PC-3 (cell line): Measurements from ENCODE around the gene YPEL3. TPM values are rescaled to one million over a fixed set of nuclear protein-coding genes. Genes with fewer than 3 reads are reported as not detected.

Experiments
- ATAC-seq: fragments of 200-7000 bp; cut with Tn5 transposase; 2 replicates; pipeline ENCODE4 v1.9.1; 2020; ENCODE audit warnings: mild to moderate bottlenecking, moderate library complexity
- BruUV-seq: library from RNA; stranded (reverse); fragments of 400-500 nt; replicated peaks from 2 replicates; lab custom pipeline; 2021; lab: Mats Ljungman, UMichigan
- CTCF ChIA-PET: fragments of 300-600 bp; sonication (Branson Sonifier 250); formaldehyde crosslinking; loops from one replicate; lab custom pipeline; 2022; ENCODE audit warnings: antibody characterized with exemption; lab: Charles Lee
- POLR2A ChIA-PET: fragments of 300-600 bp; sonication (Branson Sonifier 250); formaldehyde crosslinking; loops from one replicate; lab custom pipeline; 2022; ENCODE audit warnings: antibody characterized with exemption; ENCODE audit not compliant: unreplicated experiment; lab: Charles Lee
- DNase-seq: peaks from one replicate; pipeline ENCODE4 v3.0.0-alpha.2; 2015
- H2AFZ ChIP-seq: fragments of 300-600 bp; sonication (generic); 2 replicates; pipeline ENCODE4 v1.6.0; 2016; ENCODE audit warnings: antibody characterized with exemption, low read length
- H3F3A ChIP-seq: fragments of 300-600 bp; sonication (generic); one replicate; pipeline ENCODE4 v1.6.0; 2017; ENCODE audit warnings: antibody characterized with exemption, low read length, control low read depth, mild to moderate bottlenecking; ENCODE audit not compliant: unreplicated experiment
- H3K27ac ChIP-seq: fragments of 300-600 bp; sonication (generic); 2 replicates; pipeline ENCODE4 v1.5.1; 2016; ENCODE audit warnings: mild to moderate bottlenecking, low read length
- H3K27me3 ChIP-seq: fragments of 300-600 bp; sonication (generic); 2 replicates; pipeline ENCODE4 v1.6.1; 2016; ENCODE audit warnings: low read length, mixed read lengths
- H3K36me3 ChIP-seq: fragments of 300-600 bp; sonication (generic); 2 replicates; pipeline ENCODE4 v1.6.1; 2016; ENCODE audit warnings: low read depth, mixed run types, low read length, mixed read lengths
- H3K4me1 ChIP-seq: fragments of 300-600 bp; sonication (generic); 2 replicates; pipeline ENCODE4 v1.5.1; 2016; ENCODE audit warnings: low read length; ENCODE audit not compliant: insufficient read depth
- H3K4me2 ChIP-seq: fragments of 300-600 bp; sonication (generic); 2 replicates; pipeline ENCODE4 v1.6.0; 2016; ENCODE audit warnings: low read length
- H3K4me3 ChIP-seq: fragments of 300-600 bp; sonication (generic); 2 replicates; pipeline ENCODE4 v1.5.1; 2016; ENCODE audit warnings: mild to moderate bottlenecking, low read length, mixed read lengths
- H3K79me2 ChIP-seq: fragments of 300-600 bp; sonication (generic); 2 replicates; pipeline ENCODE4 v1.6.1; 2017; ENCODE audit warnings: low read length, mixed read lengths
- H3K9ac ChIP-seq: fragments of 300-600 bp; sonication (generic); 2 replicates; pipeline ENCODE4 v1.6.0; 2016; ENCODE audit warnings: mild to moderate bottlenecking, low read length
- H3K9me2 ChIP-seq: fragments of 300-600 bp; sonication (generic); replicated peaks from 2 replicates; pipeline ENCODE4 v1.6.1; 2016; ENCODE audit warnings: mixed run types, low read length, mixed read lengths
- H3K9me3 ChIP-seq: fragments of 300-600 bp; sonication (generic); 2 replicates; pipeline ENCODE4 v1.6.1; 2016; ENCODE audit warnings: low read length, mixed read lengths
- H4K20me1 ChIP-seq: fragments of 300-600 bp; sonication (generic); 2 replicates; pipeline ENCODE4 v1.6.1; 2016; ENCODE audit warnings: low read length, mixed read lengths
- EZH2 ChIP-seq: fragments of 300-600 bp; sonication (generic); IDR thresholded peaks from one replicate; pipeline ENCODE4 v1.6.1; 2017; ENCODE audit warnings: antibody characterized with exemption, mild to moderate bottlenecking, low read length; ENCODE audit not compliant: unreplicated experiment
- EZH2phosphoT487 ChIP-seq: fragments of 300-600 bp; sonication (generic); IDR thresholded peaks from 2 replicates; pipeline ENCODE4 v1.6.1; 2018; ENCODE audit warnings: mild to moderate bottlenecking, antibody characterized with exemption, low read length, borderline replicate concordance
- intact Hi-C: fragments of 100-400 bp; cut with micrococcal nuclease; formaldehyde crosslinking; loops from 2 replicates; pipeline ENCODE4 v1.9.0; 2023
- total RNA-seq: library from RNA; depleted of rRNA; stranded (reverse); fragments of >200 nt; gene quantifications from 2 replicates; pipeline ENCODE4 v1.2.3, GENCODE V29; 2014
- TF ChIP-seq, protein P1 (sequence below): fragments of 300-600 bp; sonication (generic); conservative IDR thresholded peaks from 2 replicates; pipeline ENCODE4 v1.5.1; 2017; ENCODE audit warnings: antibody characterized with exemption, low read depth, mild to moderate bottlenecking, low read length

The YPEL3 gene
- total RNA-seq, 1 experiment from 2014 or later, result 7.7 TPM

GRCh38 chr16:30088832-30089624 lies 7.0 kb downstream of the YPEL3 start:
- no TSS peak for BruUV-seq
- POLR2A ChIA-PET, result no interaction called here
- Histone ChIP-seq H3K9me3 (no peaks in the 10 kb centered on the region), H3K36me3 (no peaks in the 10 kb centered on the region; the same call in 1 of the 2 replicates), H3K27ac (peak overlapping the region; percentile 89), H3K4me3 (no peak overlapping the region), H3K79me2 (no peaks in the 10 kb centered on the region), H3K27me3 (no peaks in the 10 kb centered on the region), H3K9me2 (no peaks in the 10 kb centered on the region), H2AFZ (no peak overlapping the region), H3F3A (peaks cover 8% of the 10 kb centered on the region), H3K4me1 (peaks cover 31% of the 10 kb centered on the region), H4K20me1 (no peaks in the 10 kb centered on the region), H3K9ac (no peak overlapping the region), H3K4me2 (no peak overlapping the region)
- intact Hi-C loops, result no loop called here
- TF ChIP-seq EZH2, result no peak
- TF ChIP-seq, protein P1, sequence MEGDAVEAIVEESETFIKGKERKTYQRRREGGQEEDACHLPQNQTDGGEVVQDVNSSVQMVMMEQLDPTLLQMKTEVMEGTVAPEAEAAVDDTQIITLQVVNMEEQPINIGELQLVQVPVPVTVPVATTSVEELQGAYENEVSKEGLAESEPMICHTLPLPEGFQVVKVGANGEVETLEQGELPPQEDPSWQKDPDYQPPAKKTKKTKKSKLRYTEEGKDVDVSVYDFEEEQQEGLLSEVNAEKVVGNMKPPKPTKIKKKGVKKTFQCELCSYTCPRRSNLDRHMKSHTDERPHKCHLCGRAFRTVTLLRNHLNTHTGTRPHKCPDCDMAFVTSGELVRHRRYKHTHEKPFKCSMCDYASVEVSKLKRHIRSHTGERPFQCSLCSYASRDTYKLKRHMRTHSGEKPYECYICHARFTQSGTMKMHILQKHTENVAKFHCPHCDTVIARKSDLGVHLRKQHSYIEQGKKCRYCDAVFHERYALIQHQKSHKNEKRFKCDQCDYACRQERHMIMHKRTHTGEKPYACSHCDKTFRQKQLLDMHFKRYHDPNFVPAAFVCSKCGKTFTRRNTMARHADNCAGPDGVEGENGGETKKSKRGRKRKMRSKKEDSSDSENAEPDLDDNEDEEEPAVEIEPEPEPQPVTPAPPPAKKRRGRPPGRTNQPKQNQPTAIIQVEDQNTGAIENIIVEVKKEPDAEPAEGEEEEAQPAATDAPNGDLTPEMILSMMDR, result no peak
- no peak for TF ChIP-seq EZH2phosphoT487
- DNase-seq (no peak), ATAC-seq (no peak)
- CTCF ChIA-PET, result interaction anchor here (0.6 kb wide), 1 partner anchor 631 kb away, joined by 8 read pairs; no protein-coding TSS in a partner anchor

DNA sequence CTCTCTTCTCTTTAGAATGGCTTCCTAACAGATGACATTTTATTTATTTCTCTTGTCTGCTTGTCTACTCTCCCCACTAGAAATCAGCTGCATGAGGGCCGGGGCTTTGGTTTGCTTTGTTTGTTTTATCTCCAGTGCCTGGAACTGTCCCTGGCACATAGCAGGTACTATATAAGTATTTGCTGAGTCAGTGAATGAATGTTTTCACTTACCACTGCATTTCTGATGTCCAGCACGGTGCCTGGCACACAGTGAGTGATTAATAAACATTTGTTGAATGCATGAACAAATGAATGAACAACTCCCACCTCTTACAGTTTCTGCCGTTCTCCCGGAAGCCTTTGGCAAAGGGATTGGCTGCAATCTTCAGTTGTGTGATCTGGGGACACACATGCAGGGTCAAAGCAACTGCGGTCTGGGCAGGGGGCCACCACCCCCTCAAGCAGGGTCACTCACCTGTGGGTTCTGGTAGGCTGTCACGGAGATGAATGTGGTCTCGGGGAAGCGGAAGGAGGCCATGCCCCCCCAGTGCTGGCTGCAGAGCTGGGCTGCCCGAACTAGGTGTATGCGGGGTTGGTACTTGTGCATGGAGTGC lies 7.7 kb downstream of the YPEL3 start:
- no TSS peak for BruUV-seq
- no peaks in the 10 kb centered on the region for H3K27me3 ChIP-seq
- peaks cover 8% of the 10 kb centered on the region for H3F3A ChIP-seq
- no peaks in the 10 kb centered on the region for H3K9me3 ChIP-seq
- intact Hi-C loops, result no loop called here
- ATAC-seq (no peak), DNase-seq (no peak)
- H4K20me1 ChIP-seq, result no peaks in the 10 kb centered on the region
- ChIA-PET CTCF (no interaction called here), POLR2A (no interaction called here)
- no peak overlapping the region for H3K4me2 ChIP-seq
- H3K36me3 ChIP-seq, result no peaks in the 10 kb centered on the region; the same call in 1 of the 2 replicates
- H3K9ac ChIP-seq, result no peak overlapping the region
- no peaks in the 10 kb centered on the region for H3K79me2 ChIP-seq
- H3K9me2 ChIP-seq, result no peaks in the 10 kb centered on the region
- H3K4me1 ChIP-seq, result peaks cover 31% of the 10 kb centered on the region
- H3K4me3 ChIP-seq, result no peak overlapping the region
- no peak for TF ChIP-seq EZH2phosphoT487
- TF ChIP-seq, protein P1, result no peak
- no peak for TF ChIP-seq EZH2
- H2AFZ ChIP-seq, result no peak overlapping the region
- no peak overlapping the region for H3K27ac ChIP-seq
